Skeletal muscle cell (primary cell): ENCODE results near the gene NPC2.
"Not testable (repeated sequence)": the region's sequence is repeated elsewhere in the genome, so short reads cannot be mapped to it uniquely, and the experiment has no call there.

Source experiments
- DNase-seq: peaks from one replicate; pipeline ENCODE4 v3.0.0-alpha.2; 2010; ENCODE audit warnings: low read depth
- H3K4me3 ChIP-seq: 2 replicates; pipeline ENCODE4 v1.5.1; 2011; ENCODE audit warnings: low read depth, mild to moderate bottlenecking, control low read depth, low read length, moderate library complexity

The NPC2 gene

DNA sequence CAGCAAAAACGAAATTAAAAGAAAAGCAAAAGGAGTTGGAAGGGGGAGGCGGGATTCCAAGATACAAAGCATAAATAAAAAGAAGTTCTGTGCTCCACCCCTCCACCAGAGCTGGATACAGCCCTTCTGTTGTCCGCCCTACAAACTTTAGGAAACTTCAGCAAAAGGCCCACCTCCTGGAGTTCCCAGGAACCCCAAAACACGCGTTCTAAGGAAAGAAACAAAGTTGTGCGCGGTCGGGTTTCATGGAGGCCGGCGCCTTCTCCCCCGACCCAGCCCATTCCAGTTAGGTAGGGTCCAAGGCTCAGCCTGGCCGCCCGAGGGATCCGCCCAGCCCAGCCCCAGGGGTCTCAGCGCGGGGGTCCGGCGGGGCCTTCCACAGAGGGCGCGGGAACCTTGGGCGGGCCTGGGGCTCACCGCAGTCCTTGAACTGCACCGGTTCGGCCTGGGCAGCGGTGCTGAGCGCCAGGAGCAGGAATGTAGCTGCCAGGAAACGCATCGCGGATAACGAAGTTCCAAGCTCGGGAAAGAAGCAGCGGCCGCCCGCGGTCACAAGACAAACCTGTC is at the start of gene NPC2:
Gene NPC2, minus strand, starts transcription at position 530 of the 567 bp plus-strand sequence. Its CDS starts 31 bp downstream, at position 499.
- DNase-seq, result no peak
- peak within 1 kb of the TSS; percentile 98 for H3K4me3 ChIP-seq

DNA sequence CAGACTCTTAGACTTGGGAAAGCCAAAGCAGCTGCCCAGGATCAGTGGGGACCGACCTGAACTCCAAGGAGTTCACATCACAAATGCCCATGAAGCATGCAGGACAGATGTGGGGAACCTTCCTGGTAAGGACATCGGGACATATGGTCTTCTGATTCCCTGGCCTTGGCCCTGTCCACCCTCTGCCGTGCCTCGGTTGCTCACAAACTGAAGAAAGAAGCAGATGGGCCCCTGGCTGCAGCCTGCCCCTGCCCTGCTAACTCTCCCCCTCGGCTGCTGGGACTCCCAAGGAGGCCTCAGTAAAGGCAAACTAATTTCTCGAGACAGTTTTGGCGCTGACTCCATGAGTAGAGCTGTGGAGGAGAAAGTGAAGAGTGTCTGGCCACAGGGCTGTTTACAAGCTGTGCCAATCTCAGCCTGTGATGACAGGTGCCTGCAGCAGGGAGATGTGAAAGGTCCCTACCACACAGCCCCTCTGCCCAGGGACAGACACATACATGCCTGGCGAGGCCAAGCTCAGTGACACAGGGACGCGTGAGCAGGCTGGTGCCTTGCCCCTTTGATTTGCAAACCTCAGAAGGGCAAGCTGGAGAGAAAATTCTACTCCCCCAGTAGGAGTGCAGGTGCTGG is 49.1 kb upstream of the NPC2 start:
- H3K4me3 ChIP-seq, result no peak overlapping the region
- DNase-seq, result no peak

DNA sequence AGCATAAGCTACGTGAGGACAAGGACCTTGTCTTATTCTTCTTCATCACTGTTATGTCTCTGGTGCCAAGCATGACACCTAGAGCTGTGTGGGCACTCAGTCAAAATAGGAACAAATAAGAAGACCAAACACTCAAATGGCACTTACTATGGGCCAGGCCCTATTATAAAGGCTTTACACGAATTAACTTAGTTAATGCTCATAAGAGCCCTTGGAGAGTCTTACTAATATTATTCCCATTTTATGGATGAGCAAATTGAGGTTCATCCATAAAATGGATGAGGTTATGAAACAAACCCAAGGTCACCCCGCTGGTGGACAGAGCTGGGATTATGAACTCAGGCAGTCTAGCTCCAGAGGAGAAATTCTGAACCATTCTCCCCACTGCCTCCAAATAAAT is 48.1 kb upstream of the NPC2 start:
- DNase-seq, result no peak
- H3K4me3 ChIP-seq, result no peak overlapping the region

DNA sequence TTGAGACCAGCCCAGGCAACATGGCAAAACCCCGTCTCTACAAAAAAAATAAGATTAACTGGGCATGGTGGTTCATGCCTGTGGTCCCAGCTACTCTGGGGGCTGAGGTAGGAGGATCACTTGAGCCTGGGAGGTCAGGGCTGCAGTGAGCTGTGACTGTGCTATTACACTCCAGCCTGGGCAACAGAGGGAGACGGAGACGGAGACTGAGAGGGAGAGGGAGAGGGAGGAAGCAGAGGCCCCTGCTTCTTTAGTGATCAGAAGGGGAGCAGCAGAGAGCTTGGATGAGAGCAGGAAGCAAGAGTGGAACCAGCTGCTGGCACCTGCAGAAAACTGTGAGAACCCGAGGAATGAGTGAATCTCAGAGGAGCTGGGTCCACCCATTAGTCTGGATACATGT is 46.4 kb upstream of the NPC2 start:
- H3K4me3 ChIP-seq, result no peak overlapping the region
- no peak for DNase-seq

DNA sequence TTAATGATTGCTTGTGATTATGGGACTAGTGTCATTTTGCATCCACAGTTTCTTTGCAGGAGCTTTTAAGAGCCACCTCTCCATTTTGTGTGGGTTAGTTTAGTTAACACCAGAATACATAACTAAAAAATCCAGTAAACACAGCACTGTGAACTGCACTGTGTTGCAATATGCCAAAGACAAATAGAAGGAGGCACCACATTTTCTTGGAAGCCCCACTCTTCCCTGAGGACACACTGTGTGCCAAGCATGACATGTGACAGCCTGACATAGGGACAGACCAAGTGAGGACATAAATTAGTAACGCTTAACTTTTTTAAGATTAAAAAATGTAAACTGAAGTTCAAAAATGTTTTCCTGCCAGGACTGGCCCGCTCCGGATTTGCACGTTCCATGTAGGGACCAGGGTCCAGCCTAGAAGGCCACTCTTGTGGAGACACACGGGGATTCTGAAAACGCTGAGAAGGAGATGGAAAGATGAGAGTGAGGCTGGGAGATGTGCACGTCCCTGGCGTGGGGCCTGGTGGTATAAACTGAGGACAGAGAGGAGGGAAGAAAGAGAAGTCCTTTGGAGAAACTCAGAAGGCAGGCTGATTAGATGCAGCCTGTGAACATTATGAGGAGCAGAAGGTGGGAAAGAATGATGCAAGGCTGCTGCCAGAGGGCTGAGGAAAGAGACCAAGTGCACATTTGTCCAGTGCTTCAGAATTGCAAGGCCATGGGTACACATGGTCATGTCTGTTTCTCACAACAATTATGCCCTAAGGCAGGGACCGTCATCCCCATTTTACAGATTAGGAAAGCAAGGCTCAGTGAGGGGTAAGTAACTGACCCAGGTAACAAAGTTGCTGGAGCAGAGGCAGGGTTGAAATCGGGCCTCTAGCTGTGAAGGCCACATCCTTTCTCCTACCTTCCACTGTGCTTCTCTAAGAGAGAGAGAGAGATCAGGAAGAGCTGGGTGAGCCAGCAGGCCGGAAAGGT is 45.6 kb upstream of the NPC2 start:
- DNase-seq, result no peak
- no peak overlapping the region for H3K4me3 ChIP-seq

DNA sequence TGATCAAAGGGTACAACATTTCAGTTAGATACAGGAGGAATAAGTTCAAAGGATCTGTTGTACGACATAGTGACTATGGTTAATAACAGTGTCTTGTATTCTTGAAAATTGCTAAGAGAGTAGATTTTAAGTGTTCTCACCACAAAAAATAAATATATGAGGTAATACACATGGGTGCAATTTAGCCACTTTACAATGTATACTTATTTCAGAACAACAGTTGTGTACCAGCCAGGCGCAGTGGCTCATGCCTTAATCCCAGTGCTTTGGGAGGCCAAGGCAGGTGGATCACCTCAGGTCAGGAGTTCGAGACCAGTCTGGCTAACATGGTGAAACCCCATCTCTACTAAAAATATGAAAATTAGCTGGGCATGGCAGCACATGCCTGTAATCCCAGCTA is 43.2 kb upstream of the NPC2 start:
- H3K4me3 ChIP-seq, result not testable (repeated sequence)

DNA sequence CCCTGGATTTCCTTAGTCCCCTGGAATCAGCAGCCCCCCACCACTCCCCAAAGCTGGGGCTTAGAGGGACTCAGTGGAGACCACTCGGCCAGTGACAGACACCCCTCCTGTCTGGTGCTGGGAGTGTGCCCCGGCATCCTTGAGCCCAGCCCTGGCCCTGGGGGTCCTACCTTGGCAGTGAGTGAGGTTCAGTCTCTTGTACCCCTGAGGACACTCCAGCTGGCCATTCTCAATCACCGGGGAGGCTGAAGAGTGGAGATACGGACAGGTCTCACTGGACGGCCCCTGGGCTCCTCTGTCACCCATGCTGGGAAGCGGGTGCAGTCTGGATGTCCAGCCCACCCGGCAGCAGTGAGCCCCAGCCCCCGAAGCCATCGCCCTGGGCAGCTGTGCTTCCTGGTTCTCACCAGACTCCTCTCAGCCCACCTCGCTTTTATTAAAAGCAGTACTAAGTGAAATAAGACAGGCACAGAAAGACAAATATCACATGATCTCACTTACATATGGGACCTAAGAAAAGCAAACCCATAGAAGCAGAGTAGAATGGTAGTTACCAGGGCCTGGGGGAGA is 42.7 kb upstream of the NPC2 start:
- no peak overlapping the region for H3K4me3 ChIP-seq
- DNase-seq, result no peak

More for the DNA sequence above, 43.2 kb upstream of the NPC2 start:
- not testable (repeated sequence) for DNase-seq

DNA sequence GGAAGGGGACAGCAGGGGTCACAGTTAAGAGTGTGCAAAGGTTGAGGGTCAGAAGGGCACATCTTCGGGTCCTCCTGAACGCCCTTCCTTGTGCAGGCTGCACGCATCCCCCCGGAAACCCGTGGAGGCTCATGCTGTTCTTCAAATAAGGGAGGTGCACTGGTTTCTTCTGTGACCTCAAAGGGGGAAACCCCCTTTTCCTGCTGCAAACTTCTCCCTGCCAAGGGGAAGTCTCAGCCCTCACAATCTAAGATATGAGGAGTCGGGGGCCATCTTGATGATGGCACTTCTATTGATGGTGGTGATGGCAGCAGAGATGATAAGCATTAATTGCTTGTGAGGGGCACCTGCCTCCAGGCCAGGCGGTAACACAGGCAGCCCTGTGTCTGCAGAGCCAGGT is 40.5 kb upstream of the NPC2 start:
- H3K4me3 ChIP-seq, result no peak overlapping the region
- DNase-seq, result no peak

DNA sequence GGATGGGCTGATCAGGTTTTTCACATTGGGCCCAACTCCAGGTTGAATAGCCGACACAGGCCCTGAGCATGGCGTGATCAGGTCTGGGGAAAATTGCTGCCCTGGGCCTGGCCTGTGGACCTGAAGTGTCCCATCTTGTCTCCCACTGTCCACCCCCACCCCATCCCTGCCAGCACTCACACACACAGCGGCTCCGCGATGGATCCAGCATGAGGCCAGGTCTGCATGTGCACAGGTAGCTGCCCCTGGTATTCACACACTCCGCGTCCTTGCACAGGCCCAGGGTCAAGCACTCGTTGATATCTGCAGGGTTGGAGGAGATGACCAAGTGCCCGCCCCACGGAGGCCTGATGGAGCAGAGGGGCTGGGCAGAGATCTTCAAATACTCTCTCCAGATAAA is 39.1 kb upstream of the NPC2 start:
- H3K4me3 ChIP-seq, result no peak overlapping the region
- no peak for DNase-seq

DNA sequence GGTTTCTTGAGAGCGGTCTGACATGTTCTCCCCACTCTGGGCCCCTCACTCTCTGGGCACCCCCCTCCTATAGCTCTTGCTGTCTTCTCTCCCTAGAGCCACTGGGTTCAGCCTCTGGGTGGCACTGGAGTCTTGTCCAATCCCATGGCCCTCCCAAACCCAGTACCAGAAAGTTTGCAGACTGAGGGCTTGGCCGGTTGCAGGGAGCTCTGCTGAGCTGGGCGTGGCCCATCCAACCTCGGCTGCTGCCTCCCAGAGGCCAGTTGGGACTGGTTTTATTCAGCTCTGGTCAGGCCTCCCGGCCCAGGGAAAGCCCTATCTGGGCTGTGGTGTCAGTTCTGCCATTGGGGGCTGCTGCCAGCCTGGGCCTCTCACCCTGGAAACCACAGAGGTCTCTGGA is 38.4 kb upstream of the NPC2 start:
- no peak overlapping the region for H3K4me3 ChIP-seq
- no peak for DNase-seq

DNA sequence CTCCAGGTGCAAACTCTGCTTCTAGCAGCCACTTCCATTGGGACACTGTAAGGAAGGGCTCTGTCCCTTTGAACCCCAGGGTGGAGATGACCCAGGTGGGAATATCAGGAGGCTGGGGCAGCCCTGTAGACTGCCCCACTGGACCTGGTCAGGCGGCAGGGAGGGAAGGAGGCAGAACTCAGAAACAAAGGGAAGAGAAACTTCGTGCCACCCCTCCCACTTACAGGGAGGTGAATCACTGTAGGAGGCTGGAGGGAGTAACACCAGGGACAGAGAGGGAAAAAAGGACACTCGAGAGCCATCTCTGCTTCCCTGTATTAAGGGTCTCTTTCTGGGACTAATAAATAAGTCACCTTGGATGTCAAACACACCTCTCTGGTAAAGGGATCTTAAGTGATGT is 37.9 kb upstream of the NPC2 start:
- no peak overlapping the region for H3K4me3 ChIP-seq
- DNase-seq, result no peak

DNA sequence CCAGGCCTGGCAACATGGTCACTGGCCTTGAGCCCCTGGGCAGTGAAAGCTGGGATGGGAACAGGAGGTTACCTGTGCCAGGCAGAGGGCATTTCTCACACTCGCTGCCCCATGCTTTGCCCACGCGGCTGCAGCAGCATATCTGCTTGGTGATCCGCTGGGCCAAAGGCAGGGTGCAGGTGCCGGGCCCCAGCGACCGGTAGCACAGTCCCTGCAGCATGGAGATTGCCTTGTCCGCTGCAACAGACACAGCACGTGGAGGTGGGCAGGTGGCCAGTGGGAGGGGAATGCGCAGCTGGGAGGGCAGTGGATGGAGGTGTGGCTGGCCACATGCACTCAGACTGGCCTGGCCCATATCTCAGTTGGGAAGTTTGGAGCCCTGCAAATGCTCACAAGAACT is 35.8 kb upstream of the NPC2 start:
- H3K4me3 ChIP-seq, result no peak overlapping the region
- no peak for DNase-seq

DNA sequence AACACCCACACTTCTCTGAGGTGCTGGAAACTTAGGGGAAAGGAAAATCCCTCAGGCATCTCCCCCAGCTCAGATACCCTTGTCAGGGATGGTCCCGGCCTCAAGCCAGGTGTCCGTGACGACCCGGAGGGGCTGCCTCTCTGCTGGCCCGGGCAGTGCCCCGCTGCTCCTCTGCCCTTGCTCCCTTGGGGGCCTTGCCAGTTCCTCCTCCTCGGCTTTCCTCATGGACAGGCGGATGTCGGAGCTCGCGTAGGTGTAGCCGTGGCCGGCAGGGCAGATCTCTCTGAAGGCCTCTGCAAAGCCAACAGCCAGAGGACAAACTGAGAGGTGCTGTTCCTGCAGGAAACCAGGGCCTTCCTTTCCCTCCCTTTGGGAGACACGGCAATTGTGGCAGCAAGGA is 35.3 kb upstream of the NPC2 start:
- H3K4me3 ChIP-seq, result no peak overlapping the region
- no peak for DNase-seq

DNA sequence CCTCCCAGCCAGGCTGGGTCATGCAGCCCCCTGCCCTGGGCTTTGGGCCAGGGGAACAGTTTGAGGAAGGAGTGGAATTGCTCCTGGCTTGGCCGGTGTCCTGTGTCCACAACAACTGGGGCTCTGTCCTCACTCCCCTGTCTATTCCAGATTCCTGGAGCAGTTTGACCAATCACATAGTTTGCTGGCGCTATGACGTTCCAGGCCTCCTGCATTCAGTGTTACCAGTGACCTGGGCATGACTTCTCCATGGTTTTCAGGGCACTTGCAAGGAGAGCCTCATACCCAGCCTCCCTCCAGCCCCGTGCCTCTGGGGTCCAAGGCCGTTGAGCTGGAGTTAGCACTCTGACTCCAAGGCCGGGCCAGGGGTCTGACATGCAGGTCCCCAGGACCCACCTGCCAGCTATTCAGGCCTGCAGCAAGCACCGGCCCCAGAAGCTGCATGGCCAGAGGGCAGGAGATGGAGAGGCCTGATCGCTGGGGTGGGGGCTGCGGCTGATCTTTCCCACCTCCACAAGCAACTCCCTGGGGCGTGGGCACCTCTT is 34.7 kb upstream of the NPC2 start:
- H3K4me3 ChIP-seq, result no peak overlapping the region
- no peak for DNase-seq

DNA sequence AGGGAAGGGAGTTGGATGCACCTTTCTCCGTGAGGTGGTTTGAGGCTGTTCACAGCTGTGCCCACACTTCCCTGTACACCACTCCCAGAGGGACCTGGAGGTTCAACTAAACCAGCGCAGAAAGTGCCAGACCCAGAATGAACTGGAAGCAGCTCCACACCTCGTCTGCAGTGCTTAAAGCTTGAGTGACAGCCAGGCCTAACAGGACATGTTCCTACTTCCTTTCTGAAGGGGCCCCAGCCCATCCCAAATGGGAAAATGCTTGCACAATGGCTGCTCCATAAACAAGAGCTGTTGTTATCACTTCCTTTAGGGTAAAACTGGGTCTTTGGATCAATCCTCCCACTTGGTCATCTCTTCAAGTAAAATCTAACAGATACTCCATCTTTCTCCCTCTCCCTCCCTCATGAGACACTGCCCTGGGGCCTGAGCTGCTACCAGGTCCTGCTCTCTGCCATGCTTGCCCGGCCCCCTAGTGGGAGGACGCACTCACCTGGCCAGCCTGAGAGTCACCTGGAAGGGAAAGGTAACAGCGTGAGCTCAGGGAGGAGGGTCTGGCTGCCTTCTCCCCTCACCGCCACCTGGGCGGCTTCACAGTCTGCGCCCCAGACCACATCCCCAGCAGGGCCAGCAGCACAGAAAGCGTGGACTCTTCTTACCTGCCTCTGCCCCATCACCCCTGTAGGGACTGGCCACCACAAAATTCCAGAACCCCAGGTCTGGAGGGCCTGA is 33.9 kb upstream of the NPC2 start:
- DNase-seq, result no peak
- H3K4me3 ChIP-seq, result no peak overlapping the region

DNA sequence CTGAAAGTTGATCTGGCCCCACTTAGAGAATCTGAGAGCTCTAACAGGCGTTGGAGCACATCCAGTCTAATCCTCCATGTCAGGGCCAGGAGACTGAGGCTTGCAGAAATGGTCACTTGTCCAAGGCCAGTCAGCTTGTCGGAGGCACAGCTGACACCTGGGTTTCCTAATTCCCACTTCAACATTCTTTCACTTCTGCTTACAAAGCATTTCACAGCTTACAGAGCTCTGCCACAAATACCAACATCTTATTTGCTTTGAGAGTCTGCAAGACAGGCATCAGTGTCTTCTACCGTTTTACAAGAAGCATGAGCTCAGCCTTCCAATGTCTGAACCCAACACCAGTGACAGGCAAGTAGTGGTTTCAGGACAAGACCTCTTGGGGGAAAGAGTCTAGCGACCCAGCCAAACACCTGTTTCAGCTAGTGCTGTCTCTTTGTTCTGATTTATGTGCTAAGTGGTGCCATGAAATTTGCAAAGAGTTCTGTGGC is 32.3 kb upstream of the NPC2 start:
- no peak overlapping the region for H3K4me3 ChIP-seq
- no peak for DNase-seq

DNA sequence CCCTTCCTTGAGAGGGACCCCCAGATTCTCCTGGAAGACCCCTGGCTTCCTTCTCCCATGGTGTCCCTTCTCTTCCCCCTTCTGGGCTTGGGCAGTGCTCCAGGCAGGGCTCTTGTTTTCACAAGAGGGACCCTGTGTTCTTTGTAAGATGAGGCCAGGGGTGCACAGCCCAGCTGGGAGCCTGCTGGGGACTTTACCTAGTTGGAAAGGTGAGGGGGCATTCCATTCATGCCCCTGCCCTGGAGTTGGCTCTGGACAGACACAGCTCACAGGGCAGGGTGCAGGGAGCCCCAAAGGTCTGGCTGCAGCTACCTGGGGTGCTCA is 31.7 kb upstream of the NPC2 start:
- H3K4me3 ChIP-seq, result no peak overlapping the region

DNA sequence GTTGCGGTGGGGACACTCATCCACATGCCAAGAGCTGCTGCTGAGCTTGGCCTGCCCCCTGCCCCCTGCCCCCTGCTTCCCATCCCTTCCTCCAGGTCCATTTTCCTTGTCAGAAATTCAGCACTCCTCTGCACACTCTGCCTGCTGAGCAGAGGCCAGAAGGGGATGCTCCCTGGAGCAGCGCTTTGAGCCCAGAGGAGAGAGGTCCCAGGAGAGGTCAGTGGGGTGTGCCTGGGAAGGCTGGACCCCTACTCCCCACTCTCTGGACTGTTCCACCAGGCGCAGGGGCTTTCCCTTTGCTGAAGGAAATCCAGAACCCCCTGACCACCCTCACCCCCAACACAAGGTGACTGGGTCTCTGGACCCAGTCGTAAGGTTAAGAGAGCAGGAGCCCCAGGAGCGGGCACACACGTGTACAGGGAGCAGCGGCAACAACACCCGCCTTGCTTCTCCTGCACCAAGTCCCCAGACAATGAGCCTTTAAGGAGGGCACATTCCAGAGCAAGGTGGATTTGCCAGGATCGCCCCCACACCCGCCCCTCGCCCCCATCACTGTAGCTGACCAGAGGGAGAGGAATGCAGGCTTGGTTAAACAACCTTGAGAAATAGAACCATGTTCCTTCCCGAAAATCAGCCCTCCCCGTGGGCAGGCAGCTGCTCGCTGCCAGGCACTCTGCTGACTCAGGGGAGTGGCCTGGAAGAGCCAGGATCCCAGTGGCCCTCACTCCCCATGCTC is 31.1 kb upstream of the NPC2 start:
- no peak overlapping the region for H3K4me3 ChIP-seq
- DNase-seq, result no peak

More for the DNA sequence above, 31.7 kb upstream of the NPC2 start:
- no peak for DNase-seq

DNA sequence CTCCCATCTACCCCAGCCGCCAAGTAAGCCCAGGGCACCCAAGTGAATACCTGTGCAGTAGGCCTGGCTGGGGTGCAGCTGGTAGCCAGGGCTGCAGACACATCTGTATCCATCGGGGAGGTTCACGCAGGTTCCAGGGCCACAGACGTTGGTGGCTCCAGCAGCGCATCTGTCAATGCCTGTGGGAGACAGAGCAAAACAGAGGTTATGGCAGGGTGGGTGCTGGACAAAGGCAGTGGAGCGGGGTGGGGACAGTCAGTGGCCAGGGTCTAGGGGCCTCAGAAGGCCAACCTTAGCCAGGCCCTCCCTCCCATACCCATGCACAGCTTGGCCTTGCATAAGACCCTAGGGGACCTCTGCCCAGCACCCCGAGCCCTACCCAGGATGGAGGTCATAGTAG is 29.6 kb upstream of the NPC2 start:
- DNase-seq, result no peak

More for the DNA sequence above, 29.6 kb upstream of the NPC2 start:
- H3K4me3 ChIP-seq, result no peak overlapping the region
